Fibroblast of lung (primary cell): Measurements from ENCODE around the gene CAMK2B. TPM values are rescaled to one million over a fixed set of nuclear protein-coding genes. Genes with fewer than 3 reads are reported as not detected.

Experiments used
- DNase-seq, 2 donors: peaks; one replicate each; pipeline versions ENCODE4 v3.0.0 to v3.0.0-alpha.2; 2010; ENCODE audit warnings: low read depth in 2 of 2
- H2AFZ ChIP-seq: 2 replicates; pipeline ENCODE4 v1.5.1; 2012; ENCODE audit warnings: low read length, control low read depth, inconsistent platforms
- H3K27ac ChIP-seq: 2 replicates; pipeline ENCODE4 v1.5.1; 2011; ENCODE audit warnings: low read length, control low read depth; ENCODE audit not compliant: insufficient read depth
- H3K27me3 ChIP-seq: 2 replicates; pipeline ENCODE4 v1.5.1; 2011; ENCODE audit warnings: mild to moderate bottlenecking, low read length; ENCODE audit not compliant: control insufficient read depth, insufficient read depth
- H3K36me3 ChIP-seq: 2 replicates; pipeline ENCODE4 v1.5.1; 2011; ENCODE audit warnings: low read length; ENCODE audit not compliant: control insufficient read depth, insufficient read depth
- H3K4me1 ChIP-seq: 2 replicates; pipeline ENCODE4 v1.5.1; 2011; ENCODE audit warnings: low read length; ENCODE audit not compliant: control insufficient read depth, insufficient read depth; ENCODE audit errors: extremely low read depth
- H3K4me2 ChIP-seq: 2 replicates; pipeline ENCODE4 v1.5.1; 2011; ENCODE audit warnings: low read length, control low read depth; ENCODE audit not compliant: insufficient read depth; ENCODE audit errors: extremely low read depth
- H3K4me3 ChIP-seq, 4 experiments: fragments of 200-600 bp in 1 of 4; sonication (generic) in 1 of 4; replicated peaks in 1 of 4; 2 replicates each; pipeline ENCODE4 v1.5.1; 2011 to 2016; ENCODE audit warnings: low read length in 4 of 4, low read depth in 3 of 4, mild to moderate bottlenecking in 3 of 4, control low read depth in 2 of 4, inconsistent platforms in 1 of 4, mixed read lengths in 1 of 4; ENCODE audit not compliant: insufficient read depth in 1 of 4; ENCODE audit errors: control extremely low read depth in 1 of 4
- H3K79me2 ChIP-seq: 2 replicates; pipeline ENCODE4 v1.5.1; 2012; ENCODE audit warnings: mild to moderate bottlenecking, low read length, inconsistent platforms; ENCODE audit not compliant: control insufficient read depth, insufficient read depth
- H3K9ac ChIP-seq: 2 replicates; pipeline ENCODE4 v1.5.1; 2011; ENCODE audit warnings: mild to moderate bottlenecking, low read length, control low read depth; ENCODE audit not compliant: insufficient read depth
- H3K9me3 ChIP-seq: 2 replicates; pipeline ENCODE4 v1.5.1; 2012; ENCODE audit warnings: low read depth, low read length; ENCODE audit not compliant: control insufficient read depth, insufficient read depth
- H4K20me1 ChIP-seq: 2 replicates; pipeline ENCODE4 v1.5.1; 2011; ENCODE audit warnings: low read length; ENCODE audit not compliant: control insufficient read depth, insufficient read depth; ENCODE audit errors: extremely low read depth
- EZH2 ChIP-seq: IDR thresholded peaks from 2 replicates; pipeline ENCODE4 v1.5.1; 2012; ENCODE audit warnings: low read length, control low read depth, mild to moderate bottlenecking; ENCODE audit errors: missing control alignments
- polyA plus RNA-seq, 2 donors: library from polyadenylated mRNA; depleted of rRNA in 1 of 2; stranded (reverse) in 1 of 2; unstranded in 1 of 2; fragments of >200 nt; gene quantifications; 2 replicates each; pipeline ENCODE4 v1.2.1, GENCODE V29; 2011 to 2012; ENCODE audit warnings: missing spikeins in 1 of 2
- total RNA-seq: library from RNA; depleted of rRNA; stranded (reverse); fragments of >200 nt; gene quantifications from 2 replicates; pipeline ENCODE4 v1.2.1, GENCODE V29; 2014
- TF ChIP-seq, protein P1 (sequence below), 2 donors: IDR thresholded peaks in 1 of 2; conservative IDR thresholded peaks in 1 of 2; 1 replicate in 1 of 2; 2 replicates in 1 of 2; pipeline ENCODE4 v1.5.1; 2011 to 2012; ENCODE audit warnings: low read length in 2 of 2, control low read depth in 1 of 2, inconsistent platforms in 1 of 2, low read depth in 1 of 2, mild to moderate bottlenecking in 1 of 2

The CAMK2B gene
- total and polyA plus RNA-seq, 2 donors (not counting 1 experiment from before 2014, with no cell fraction given), result 0.06 to 0.17 TPM

DNA sequence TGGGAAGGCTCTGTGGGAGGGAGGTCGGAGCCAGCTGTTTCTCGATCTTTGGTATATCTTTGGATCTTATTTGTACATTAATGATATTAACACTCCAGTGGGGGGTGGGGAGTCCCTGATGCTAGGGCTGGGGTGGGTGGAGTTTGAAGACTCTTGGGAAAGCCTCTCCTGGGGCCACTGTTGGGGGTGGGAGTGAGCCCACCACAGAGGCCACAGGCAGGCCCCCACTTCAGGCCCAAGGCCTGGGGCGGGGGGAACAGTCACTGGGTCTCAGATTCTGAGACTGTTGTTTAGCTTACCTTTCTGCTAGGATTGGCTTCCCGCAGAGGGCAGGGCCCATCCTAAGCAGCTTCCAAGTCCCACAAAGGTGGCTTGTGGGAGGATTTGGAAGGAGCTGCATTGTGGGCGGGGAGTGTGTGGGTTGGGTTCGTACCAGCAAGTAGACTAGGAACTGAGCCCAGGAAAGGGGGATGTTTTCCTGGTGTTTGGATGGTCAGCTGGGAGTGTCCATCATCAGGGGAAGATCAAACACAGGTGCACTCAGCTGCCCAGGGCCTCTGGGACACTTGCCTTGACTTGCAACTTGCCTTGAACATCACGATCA lies 112.7 kb downstream of the CAMK2B start:
- H3K9ac ChIP-seq, result no peak overlapping the region
- H3K79me2 ChIP-seq, result no peaks in the 10 kb centered on the region
- no peak overlapping the region for H2AFZ ChIP-seq
- no peak overlapping the region for H3K4me2 ChIP-seq
- no peak overlapping the region for H3K4me3 ChIP-seq
- TF ChIP-seq EZH2, result no peak
- TF ChIP-seq, protein P1, sequence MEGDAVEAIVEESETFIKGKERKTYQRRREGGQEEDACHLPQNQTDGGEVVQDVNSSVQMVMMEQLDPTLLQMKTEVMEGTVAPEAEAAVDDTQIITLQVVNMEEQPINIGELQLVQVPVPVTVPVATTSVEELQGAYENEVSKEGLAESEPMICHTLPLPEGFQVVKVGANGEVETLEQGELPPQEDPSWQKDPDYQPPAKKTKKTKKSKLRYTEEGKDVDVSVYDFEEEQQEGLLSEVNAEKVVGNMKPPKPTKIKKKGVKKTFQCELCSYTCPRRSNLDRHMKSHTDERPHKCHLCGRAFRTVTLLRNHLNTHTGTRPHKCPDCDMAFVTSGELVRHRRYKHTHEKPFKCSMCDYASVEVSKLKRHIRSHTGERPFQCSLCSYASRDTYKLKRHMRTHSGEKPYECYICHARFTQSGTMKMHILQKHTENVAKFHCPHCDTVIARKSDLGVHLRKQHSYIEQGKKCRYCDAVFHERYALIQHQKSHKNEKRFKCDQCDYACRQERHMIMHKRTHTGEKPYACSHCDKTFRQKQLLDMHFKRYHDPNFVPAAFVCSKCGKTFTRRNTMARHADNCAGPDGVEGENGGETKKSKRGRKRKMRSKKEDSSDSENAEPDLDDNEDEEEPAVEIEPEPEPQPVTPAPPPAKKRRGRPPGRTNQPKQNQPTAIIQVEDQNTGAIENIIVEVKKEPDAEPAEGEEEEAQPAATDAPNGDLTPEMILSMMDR (conservative IDR thresholded peaks at IDR 0.05 in 1 of 2, IDR thresholded peaks at IDR 0.05 in 1 of 2; ENCODE audit: low read depth in 1 of 2, low read length in 2 of 2), result no peak
- no peak for DNase-seq
- H3K9me3 ChIP-seq, result no peaks in the 10 kb centered on the region
- no peak overlapping the region for H3K27ac ChIP-seq
- H4K20me1 ChIP-seq, result no peaks in the 10 kb centered on the region
- H3K27me3 ChIP-seq, result no peaks in the 10 kb centered on the region
- H3K36me3 ChIP-seq, result peaks cover 22% of the 10 kb centered on the region
- no peaks in the 10 kb centered on the region for H3K4me1 ChIP-seq

DNA sequence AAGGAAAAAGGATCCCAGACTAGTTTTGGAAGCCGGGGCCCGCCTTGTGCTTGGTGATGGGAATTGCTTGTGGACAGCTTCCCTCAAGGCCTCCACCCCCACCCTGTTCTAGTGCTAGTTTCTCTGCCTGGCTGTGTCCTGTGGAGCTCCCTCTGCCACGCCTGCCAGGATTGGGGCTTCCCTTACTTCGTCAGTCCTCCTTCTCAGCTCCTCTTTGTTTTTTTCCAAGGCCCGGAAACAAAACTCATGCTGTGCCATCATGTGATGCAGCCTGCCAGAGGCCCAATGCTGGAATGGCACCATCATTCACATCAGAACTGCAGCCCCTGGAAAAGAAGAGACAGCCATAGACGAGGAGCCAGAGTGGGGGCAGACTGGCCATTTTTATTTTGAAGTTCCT lies 113.4 kb downstream of the CAMK2B start:
- no peaks in the 10 kb centered on the region for H3K27me3 ChIP-seq
- H3K36me3 ChIP-seq, result peaks cover 24% of the 10 kb centered on the region
- no peaks in the 10 kb centered on the region for H3K9me3 ChIP-seq
- H2AFZ ChIP-seq, result no peak overlapping the region
- H3K79me2 ChIP-seq, result no peaks in the 10 kb centered on the region
- no peak overlapping the region for H3K27ac ChIP-seq
- no peaks in the 10 kb centered on the region for H3K4me1 ChIP-seq
- H4K20me1 ChIP-seq, result no peaks in the 10 kb centered on the region
- no peak overlapping the region for H3K9ac ChIP-seq
- H3K4me2 ChIP-seq, result no peak overlapping the region
- no peak overlapping the region for H3K4me3 ChIP-seq
- no peak for DNase-seq
- no peak for TF ChIP-seq EZH2
- TF ChIP-seq, protein P1 (conservative IDR thresholded peaks at IDR 0.05 in 1 of 2, IDR thresholded peaks at IDR 0.05 in 1 of 2; ENCODE audit: low read depth in 1 of 2, low read length in 2 of 2), result no peak

DNA sequence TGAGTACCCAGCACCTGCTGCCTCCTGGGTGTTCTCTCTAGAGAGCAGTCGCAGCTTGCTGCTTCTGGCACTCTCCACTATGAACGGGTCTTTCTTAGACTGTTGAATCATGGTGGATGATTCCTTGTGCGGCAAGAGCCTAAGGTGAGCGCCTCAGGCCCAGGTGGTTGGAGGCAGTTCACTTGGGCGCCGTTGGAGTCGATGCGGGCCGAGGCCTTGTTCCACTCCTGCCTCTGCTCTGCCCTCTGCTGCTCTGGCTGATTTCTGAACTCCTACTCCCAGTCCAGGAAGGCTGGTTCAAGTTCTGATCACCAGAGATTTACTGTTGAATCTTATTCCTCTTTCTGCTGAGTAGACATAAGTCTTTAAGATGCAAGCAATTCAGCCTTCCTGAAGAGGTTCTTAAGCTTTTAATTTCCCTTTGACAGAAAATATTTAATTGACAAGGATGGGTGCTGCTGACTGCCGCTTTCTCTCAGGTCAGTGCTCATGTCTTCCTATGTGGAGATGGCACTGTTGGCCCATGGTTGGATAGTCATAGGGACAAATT lies 114.2 kb downstream of the CAMK2B start:
- Histone ChIP-seq H3K4me1 (no peaks in the 10 kb centered on the region), H4K20me1 (no peaks in the 10 kb centered on the region), H3K4me3 (no peak overlapping the region), H3K9me3 (no peaks in the 10 kb centered on the region), H2AFZ (no peak overlapping the region), H3K27me3 (no peaks in the 10 kb centered on the region), H3K4me2 (no peak overlapping the region), H3K9ac (no peak overlapping the region), H3K27ac (no peak overlapping the region), H3K79me2 (no peaks in the 10 kb centered on the region), H3K36me3 (peaks cover 28% of the 10 kb centered on the region)
- TF ChIP-seq EZH2, result no peak
- TF ChIP-seq, protein P1 (conservative IDR thresholded peaks at IDR 0.05 in 1 of 2, IDR thresholded peaks at IDR 0.05 in 1 of 2; ENCODE audit: low read depth in 1 of 2, low read length in 2 of 2), result no peak
- DNase-seq, result no peak
